Right lobe of liver (tissue), 4 donors: Measurements from ENCODE around the gene TNS3.

ENCODE experiments used
- POLR2A ChIP-seq: fragments of 450-650 bp; IDR thresholded peaks from one replicate; pipeline ENCODE4 v1.6.1; 2017; ENCODE audit warnings: antibody characterized with exemption, mild to moderate bottlenecking
- TF ChIP-seq, protein P1 (sequence below), 4 donors: fragments of 200-600 bp in 3 of 4; fragments of 450-650 bp in 1 of 4; IDR thresholded peaks; one replicate each; pipeline versions ENCODE4 v1.5.1 to v1.8.0; 2016 to 2022; ENCODE audit warnings: antibody characterized with exemption in 4 of 4, mild to moderate bottlenecking in 2 of 4
- donor health status: DM: no; HTN: no; CAD: no.
- donor health status: DM: no; HTN: no; CAD: no.
- donor health status: DM: no; HTN: yes; CAD: no.

DNA sequence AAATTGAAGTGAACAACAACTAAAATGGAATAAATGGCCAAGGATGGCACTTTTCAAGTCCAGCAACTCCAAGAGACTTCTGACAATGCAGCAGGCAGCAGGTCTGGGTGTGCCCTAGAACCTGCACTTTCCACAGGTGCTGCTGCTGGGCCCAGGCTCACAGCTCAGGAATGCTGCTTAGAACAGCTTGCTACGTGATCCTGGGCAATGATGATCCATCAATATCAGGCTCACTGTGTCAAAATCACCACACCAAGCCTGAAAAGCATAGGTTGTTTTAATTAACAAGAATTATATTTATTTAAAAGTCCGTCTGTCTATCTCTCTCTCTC, 148.4 kb downstream of the TNS3 start:
- no peak for TF ChIP-seq POLR2A
- TF ChIP-seq, protein P1, sequence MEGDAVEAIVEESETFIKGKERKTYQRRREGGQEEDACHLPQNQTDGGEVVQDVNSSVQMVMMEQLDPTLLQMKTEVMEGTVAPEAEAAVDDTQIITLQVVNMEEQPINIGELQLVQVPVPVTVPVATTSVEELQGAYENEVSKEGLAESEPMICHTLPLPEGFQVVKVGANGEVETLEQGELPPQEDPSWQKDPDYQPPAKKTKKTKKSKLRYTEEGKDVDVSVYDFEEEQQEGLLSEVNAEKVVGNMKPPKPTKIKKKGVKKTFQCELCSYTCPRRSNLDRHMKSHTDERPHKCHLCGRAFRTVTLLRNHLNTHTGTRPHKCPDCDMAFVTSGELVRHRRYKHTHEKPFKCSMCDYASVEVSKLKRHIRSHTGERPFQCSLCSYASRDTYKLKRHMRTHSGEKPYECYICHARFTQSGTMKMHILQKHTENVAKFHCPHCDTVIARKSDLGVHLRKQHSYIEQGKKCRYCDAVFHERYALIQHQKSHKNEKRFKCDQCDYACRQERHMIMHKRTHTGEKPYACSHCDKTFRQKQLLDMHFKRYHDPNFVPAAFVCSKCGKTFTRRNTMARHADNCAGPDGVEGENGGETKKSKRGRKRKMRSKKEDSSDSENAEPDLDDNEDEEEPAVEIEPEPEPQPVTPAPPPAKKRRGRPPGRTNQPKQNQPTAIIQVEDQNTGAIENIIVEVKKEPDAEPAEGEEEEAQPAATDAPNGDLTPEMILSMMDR (IDR thresholded peaks at IDR 0.05), result no peak
